Measurements from ENCODE around the gene ENPP1. TPM values are rescaled to one million over a fixed set of nuclear protein-coding genes. Genes with fewer than 3 reads are reported as not detected.

The ENPP1 gene
- total RNA-seq, 1 experiment from 2014 or later: 29.7 TPM

DNA sequence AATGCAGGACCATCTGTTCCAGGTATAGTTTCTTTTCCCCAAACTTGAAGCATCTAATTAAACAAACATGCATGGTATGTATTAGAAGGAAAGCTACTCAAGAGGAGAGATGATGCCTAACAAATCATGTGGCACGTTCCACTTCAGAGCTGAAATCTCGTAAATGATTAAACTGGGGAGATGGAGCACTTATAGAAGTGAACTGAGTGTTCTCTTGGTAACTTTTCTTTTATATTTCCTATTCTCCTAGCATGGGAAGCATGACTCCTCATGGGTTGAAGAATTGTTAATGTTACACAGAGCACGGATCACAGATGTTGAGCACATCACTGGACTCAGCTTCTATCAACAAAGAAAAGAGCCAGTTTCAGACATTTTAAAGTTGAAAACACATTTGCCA is 82.3 kb downstream of the ENPP1 start:
- Mint-ChIP-seq H3K36me3 (peaks cover 59% of the 10 kb centered on the region), H3K4me1 (peaks cover 17% of the 10 kb centered on the region), H3K27ac (no peak overlapping the region), H3K27me3 (ENCODE audit: low read depth) (no peaks in the 10 kb centered on the region), H3K4me3 (no peak overlapping the region), H3K9me3 (peaks cover 3% of the 10 kb centered on the region; the same call in 1 of the 2 replicates)
- ChIA-PET POLR2A (no interaction called here), CTCF (no interaction called here)
- TF ChIP-seq ZNF423 (CRISPR knock-in tag; IDR thresholded peaks at IDR 0.05): no peak
- TF ChIP-seq RELA (CRISPR knock-in tag; IDR thresholded peaks at IDR 0.05; ENCODE audit: borderline replicate concordance): no peak
- TF ChIP-seq ZMAT4 (CRISPR knock-in tag; IDR thresholded peaks at IDR 0.05): no peak
- TF ChIP-seq, protein P1, sequence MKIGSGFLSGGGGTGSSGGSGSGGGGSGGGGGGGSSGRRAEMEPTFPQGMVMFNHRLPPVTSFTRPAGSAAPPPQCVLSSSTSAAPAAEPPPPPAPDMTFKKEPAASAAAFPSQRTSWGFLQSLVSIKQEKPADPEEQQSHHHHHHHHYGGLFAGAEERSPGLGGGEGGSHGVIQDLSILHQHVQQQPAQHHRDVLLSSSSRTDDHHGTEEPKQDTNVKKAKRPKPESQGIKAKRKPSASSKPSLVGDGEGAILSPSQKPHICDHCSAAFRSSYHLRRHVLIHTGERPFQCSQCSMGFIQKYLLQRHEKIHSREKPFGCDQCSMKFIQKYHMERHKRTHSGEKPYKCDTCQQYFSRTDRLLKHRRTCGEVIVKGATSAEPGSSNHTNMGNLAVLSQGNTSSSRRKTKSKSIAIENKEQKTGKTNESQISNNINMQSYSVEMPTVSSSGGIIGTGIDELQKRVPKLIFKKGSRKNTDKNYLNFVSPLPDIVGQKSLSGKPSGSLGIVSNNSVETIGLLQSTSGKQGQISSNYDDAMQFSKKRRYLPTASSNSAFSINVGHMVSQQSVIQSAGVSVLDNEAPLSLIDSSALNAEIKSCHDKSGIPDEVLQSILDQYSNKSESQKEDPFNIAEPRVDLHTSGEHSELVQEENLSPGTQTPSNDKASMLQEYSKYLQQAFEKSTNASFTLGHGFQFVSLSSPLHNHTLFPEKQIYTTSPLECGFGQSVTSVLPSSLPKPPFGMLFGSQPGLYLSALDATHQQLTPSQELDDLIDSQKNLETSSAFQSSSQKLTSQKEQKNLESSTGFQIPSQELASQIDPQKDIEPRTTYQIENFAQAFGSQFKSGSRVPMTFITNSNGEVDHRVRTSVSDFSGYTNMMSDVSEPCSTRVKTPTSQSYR (CRISPR knock-in tag; IDR thresholded peaks at IDR 0.05): no peak
- no peak for TF ChIP-seq AR (CRISPR knock-in tag; IDR thresholded peaks at IDR 0.05)
- TF ChIP-seq RORB (CRISPR knock-in tag; IDR thresholded peaks at IDR 0.05): no peak
- no peak for TF ChIP-seq ELF4 (CRISPR knock-in tag; IDR thresholded peaks at IDR 0.05; ENCODE audit: low read depth)
- no peak for ATAC-seq
- DNase-seq (ENCODE audit: low spot score): no peak

- H3K4me3 Mint-ChIP-seq: no peak overlapping the region
- ChIA-PET POLR2A (interaction anchor here (0.6 to 0.7 kb wide), 2 partner anchors 31 to 302 kb away, joined by 3 to 4 read pairs; no protein-coding TSS in a partner anchor), CTCF (no interaction called here)
- peaks cover 2% of the 10 kb centered on the region; the same call in 1 of the 2 replicates for H3K27me3 Mint-ChIP-seq (ENCODE audit: low read depth)
- H3K27ac Mint-ChIP-seq: no peak overlapping the region
- ATAC-seq (no peak), DNase-seq (ENCODE audit: low spot score) (no peak)
- no peak for TF ChIP-seq CBFB (CRISPR knock-in tag; IDR thresholded peaks at IDR 0.05; ENCODE audit: low read depth)
- TF ChIP-seq, protein P2, sequence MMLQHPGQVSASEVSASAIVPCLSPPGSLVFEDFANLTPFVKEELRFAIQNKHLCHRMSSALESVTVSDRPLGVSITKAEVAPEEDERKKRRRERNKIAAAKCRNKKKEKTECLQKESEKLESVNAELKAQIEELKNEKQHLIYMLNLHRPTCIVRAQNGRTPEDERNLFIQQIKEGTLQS (CRISPR knock-in tag; conservative IDR thresholded peaks at IDR 0.05): no peak
- TF ChIP-seq ESRRA (CRISPR knock-in tag; IDR thresholded peaks at IDR 0.05; ENCODE audit: borderline replicate concordance): no peak
- no peak for TF ChIP-seq SP1 (CRISPR knock-in tag; conservative IDR thresholded peaks at IDR 0.05)
- no peak for TF ChIP-seq GABPB1 (CRISPR knock-in tag; IDR thresholded peaks at IDR 0.05)
- TF ChIP-seq, protein P3, sequence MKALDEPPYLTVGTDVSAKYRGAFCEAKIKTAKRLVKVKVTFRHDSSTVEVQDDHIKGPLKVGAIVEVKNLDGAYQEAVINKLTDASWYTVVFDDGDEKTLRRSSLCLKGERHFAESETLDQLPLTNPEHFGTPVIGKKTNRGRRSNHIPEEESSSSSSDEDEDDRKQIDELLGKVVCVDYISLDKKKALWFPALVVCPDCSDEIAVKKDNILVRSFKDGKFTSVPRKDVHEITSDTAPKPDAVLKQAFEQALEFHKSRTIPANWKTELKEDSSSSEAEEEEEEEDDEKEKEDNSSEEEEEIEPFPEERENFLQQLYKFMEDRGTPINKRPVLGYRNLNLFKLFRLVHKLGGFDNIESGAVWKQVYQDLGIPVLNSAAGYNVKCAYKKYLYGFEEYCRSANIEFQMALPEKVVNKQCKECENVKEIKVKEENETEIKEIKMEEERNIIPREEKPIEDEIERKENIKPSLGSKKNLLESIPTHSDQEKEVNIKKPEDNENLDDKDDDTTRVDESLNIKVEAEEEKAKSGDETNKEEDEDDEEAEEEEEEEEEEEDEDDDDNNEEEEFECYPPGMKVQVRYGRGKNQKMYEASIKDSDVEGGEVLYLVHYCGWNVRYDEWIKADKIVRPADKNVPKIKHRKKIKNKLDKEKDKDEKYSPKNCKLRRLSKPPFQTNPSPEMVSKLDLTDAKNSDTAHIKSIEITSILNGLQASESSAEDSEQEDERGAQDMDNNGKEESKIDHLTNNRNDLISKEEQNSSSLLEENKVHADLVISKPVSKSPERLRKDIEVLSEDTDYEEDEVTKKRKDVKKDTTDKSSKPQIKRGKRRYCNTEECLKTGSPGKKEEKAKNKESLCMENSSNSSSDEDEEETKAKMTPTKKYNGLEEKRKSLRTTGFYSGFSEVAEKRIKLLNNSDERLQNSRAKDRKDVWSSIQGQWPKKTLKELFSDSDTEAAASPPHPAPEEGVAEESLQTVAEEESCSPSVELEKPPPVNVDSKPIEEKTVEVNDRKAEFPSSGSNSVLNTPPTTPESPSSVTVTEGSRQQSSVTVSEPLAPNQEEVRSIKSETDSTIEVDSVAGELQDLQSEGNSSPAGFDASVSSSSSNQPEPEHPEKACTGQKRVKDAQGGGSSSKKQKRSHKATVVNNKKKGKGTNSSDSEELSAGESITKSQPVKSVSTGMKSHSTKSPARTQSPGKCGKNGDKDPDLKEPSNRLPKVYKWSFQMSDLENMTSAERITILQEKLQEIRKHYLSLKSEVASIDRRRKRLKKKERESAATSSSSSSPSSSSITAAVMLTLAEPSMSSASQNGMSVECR (CRISPR knock-in tag; IDR thresholded peaks at IDR 0.05; ENCODE audit: borderline replicate concordance): no peak
- TF ChIP-seq OVOL2 (CRISPR knock-in tag; IDR thresholded peaks at IDR 0.05; ENCODE audit: borderline replicate concordance): no peak
- H3K36me3 Mint-ChIP-seq: peaks cover 62% of the 10 kb centered on the region
- peaks cover 17% of the 10 kb centered on the region for H3K4me1 Mint-ChIP-seq
- H3K9me3 Mint-ChIP-seq: peaks cover 18% of the 10 kb centered on the region
Observed at GRCh38 chr6:131893198-131893597, 85.4 kb downstream of the ENPP1 start.

Data from WTC11 (cell line).